CD14-positive monocyte (primary cell): ENCODE data around the gene ECHDC1. TPM values are rescaled to one million over a fixed set of nuclear protein-coding genes. Genes with fewer than 3 reads are reported as not detected.

Experiments used
- DNase-seq, 3 donors: peaks; one replicate each; pipeline ENCODE4 v3.0.0-alpha.2; 2011 to 2022
- H2AFZ ChIP-seq: 2 replicates; pipeline ENCODE4 v1.6.0; 2012; ENCODE audit warnings: mild to moderate bottlenecking, low read depth, low read length, inconsistent platforms; ENCODE audit not compliant: insufficient read depth, poor library complexity, severe bottlenecking
- H3K27ac ChIP-seq, 2 donors: 1 replicate in 1 of 2; 2 replicates in 1 of 2; pipeline ENCODE4 v1.5.1; 2012 to 2013; ENCODE audit warnings: low read length in 2 of 2, control low read depth in 1 of 2, inconsistent platforms in 1 of 2, low read depth in 1 of 2, mild to moderate bottlenecking in 1 of 2
- H3K27me3 ChIP-seq, 2 donors: one replicate each; pipeline versions ENCODE4 v1.6.0 to v1.6.1; 2011 to 2013; ENCODE audit warnings: low read length in 2 of 2; ENCODE audit not compliant: control insufficient read depth in 2 of 2, insufficient read depth in 2 of 2
- H3K36me3 ChIP-seq, 2 donors: replicated peaks in 1 of 2; 1 replicate in 1 of 2; 2 replicates in 1 of 2; pipeline versions ENCODE4 v1.5.1 to v1.6.1; 2012 to 2013; ENCODE audit warnings: low read length in 2 of 2, control low read depth in 1 of 2, inconsistent platforms in 1 of 2, mild to moderate bottlenecking in 1 of 2; ENCODE audit not compliant: insufficient read depth in 2 of 2, control insufficient read depth in 1 of 2
- H3K4me1 ChIP-seq, 2 donors: 1 replicate in 1 of 2; 2 replicates in 1 of 2; pipeline versions ENCODE4 v1.5.1 to v1.6.1; 2012 to 2013; ENCODE audit warnings: low read length in 2 of 2, control low read depth in 1 of 2, inconsistent platforms in 1 of 2, mild to moderate bottlenecking in 1 of 2, moderate library complexity in 1 of 2; ENCODE audit not compliant: insufficient read depth in 2 of 2, control insufficient read depth in 1 of 2
- H3K4me2 ChIP-seq: replicated peaks from 2 replicates; pipeline ENCODE3; 2012; ENCODE audit warnings: low read length, moderate library complexity, mild to moderate bottlenecking; ENCODE audit not compliant: poor library complexity, severe bottlenecking; ENCODE audit errors: extremely low read depth
- H3K4me3 ChIP-seq, 3 experiments: fragments of 200-600 bp in 1 of 3; sonication (generic) in 1 of 3; replicated peaks in 1 of 3; 1 replicate in 2 of 3; 2 replicates in 1 of 3; pipeline ENCODE4 v1.5.1; 2011 to 2013; ENCODE audit warnings: low read length in 3 of 3, mild to moderate bottlenecking in 3 of 3, control low read depth in 2 of 3, low read depth in 2 of 3, inconsistent platforms in 1 of 3, moderate library complexity in 1 of 3
- H3K79me2 ChIP-seq: 2 replicates; pipeline ENCODE4 v1.6.0; 2012; ENCODE audit warnings: mild to moderate bottlenecking, control low read depth, inconsistent platforms, low read length, moderate library complexity; ENCODE audit not compliant: insufficient read depth
- H3K9ac ChIP-seq: 2 replicates; pipeline ENCODE4 v1.6.0; 2017; ENCODE audit warnings: low read length, mild to moderate bottlenecking; ENCODE audit not compliant: insufficient read depth, poor library complexity, severe bottlenecking
- H3K9me3 ChIP-seq, 2 donors: replicated peaks in 1 of 2; 1 replicate in 1 of 2; 2 replicates in 1 of 2; pipeline versions ENCODE4 v1.5.1 to v1.6.1; 2012 to 2013; ENCODE audit warnings: low read length in 2 of 2, control low read depth in 1 of 2; ENCODE audit not compliant: control insufficient read depth in 1 of 2, insufficient read depth in 1 of 2
- H4K20me1 ChIP-seq: 2 replicates; pipeline ENCODE4 v1.6.0; 2012; ENCODE audit warnings: mild to moderate bottlenecking, low read length, control low read depth, moderate library complexity; ENCODE audit not compliant: insufficient read depth
- H3K27ac Mint-ChIP-seq, 7 donors: one replicate each; pipeline ENCODE4 v1.8.0; 2020; ENCODE audit warnings: mild to moderate bottlenecking in 7 of 7, mixed read lengths in 7 of 7, moderate library complexity in 6 of 7, inconsistent platforms in 2 of 7
- H3K27me3 Mint-ChIP-seq, 3 donors: one replicate each; pipeline ENCODE4 v1.8.0; 2021 to 2022; ENCODE audit warnings: low read depth in 3 of 3, mild to moderate bottlenecking in 3 of 3, mixed read lengths in 3 of 3, moderate library complexity in 3 of 3, inconsistent platforms in 1 of 3
- H3K36me3 Mint-ChIP-seq, 2 donors: one replicate each; pipeline ENCODE4 v1.8.0; 2020; ENCODE audit warnings: mixed read lengths in 2 of 2, inconsistent platforms in 1 of 2, mild to moderate bottlenecking in 1 of 2
- H3K4me1 Mint-ChIP-seq: one replicate; pipeline ENCODE4 v1.8.0; 2020; ENCODE audit warnings: mild to moderate bottlenecking, mixed read lengths
- H3K4me3 Mint-ChIP-seq, 2 donors: one replicate each; pipeline ENCODE4 v1.8.0; 2020; ENCODE audit warnings: mild to moderate bottlenecking in 2 of 2, mixed read lengths in 2 of 2, moderate library complexity in 1 of 2
- H3K9me3 Mint-ChIP-seq, 7 donors: one replicate each; pipeline ENCODE4 v1.8.0; 2020 to 2022; ENCODE audit warnings: mixed read lengths in 7 of 7, mild to moderate bottlenecking in 6 of 7, moderate library complexity in 6 of 7, inconsistent platforms in 2 of 7
- CTCF ChIP-seq: fragments of 200-600 bp; IDR thresholded peaks from one replicate; pipeline ENCODE4 v1.8.0; 2022; ENCODE audit warnings: antibody characterized with exemption, mild to moderate bottlenecking
- WGBS: methylation state at CpG from one replicate; pipeline ENCODE4 v1.1.5; 2013; ENCODE audit warnings: missing lambda C conversion rate; ENCODE audit not compliant: insufficient coverage; 5-methylcytosine and 5-hydroxymethylcytosine counted together
- intact Hi-C, 2 donors: fragments of 100-400 bp; cut with micrococcal nuclease; formaldehyde crosslinking; loops; one replicate each; pipeline versions ENCODE4 v1.15.0 to v1.15.1; 2023
- polyA plus RNA-seq, 3 donors: library from polyadenylated mRNA; depleted of rRNA in 1 of 3; unstranded in 2 of 3; stranded (reverse) in 1 of 3; fragments of 300-500 nt in 2 of 3; fragments of >200 nt in 1 of 3; fragmentation: Illumina TruSeq in 2 of 3; gene quantifications; 1 replicate in 2 of 3; 2 replicates in 1 of 3; pipeline ENCODE4 v1.2.3, GENCODE V29; 2012 to 2021

The ECHDC1 gene
- polyA plus RNA-seq, 3 donors = 36.4 to 104 (median 102) TPM

- Mint-ChIP-seq H3K9me3 (no peaks in the 10 kb centered on the region), H3K36me3 (peaks cover 60 to 79% of the 10 kb centered on the region in 2 donors), H3K27me3 (peaks cover 0 to 2% (median 0%) of the 10 kb centered on the region in 3 donors), H3K4me1 (peaks cover 3% of the 10 kb centered on the region), H3K4me3 (no peak overlapping the region), H3K27ac (peak overlapping the region in 1 of 7 donors; percentile 1)
- Histone ChIP-seq H3K9ac (no peak overlapping the region), H3K27me3 (no peaks in the 10 kb centered on the region), H3K27ac (peak overlapping the region in 1 of 2 donors; percentile 53), H3K36me3 (peaks cover 70 to 96% of the 10 kb centered on the region in 2 donors), H3K79me2 (peaks cover 29% of the 10 kb centered on the region), H3K4me1 (no peaks in the 10 kb centered on the region), H3K9me3 (no peaks in the 10 kb centered on the region), H3K4me2 (no peak overlapping the region), H3K4me3 (no peak overlapping the region), H4K20me1 (peaks cover 93% of the 10 kb centered on the region), H2AFZ (no peak overlapping the region)
- intact Hi-C loops = no loop called here
- TF ChIP-seq CTCF = no peak
- DNase-seq = no peak
These were observed 54.7 kb downstream of the ECHDC1 start for GRCh38 chr6:127288705-127289104.

- H3K27me3 Mint-ChIP-seq = peaks cover 0 to 2% (median 0%) of the 10 kb centered on the region in 3 donors
- Histone ChIP-seq H3K79me2 (peaks cover 41% of the 10 kb centered on the region), H3K9ac (no peak overlapping the region), H3K9me3 (no peaks in the 10 kb centered on the region), H4K20me1 (peaks cover 91% of the 10 kb centered on the region), H3K27ac (no peak overlapping the region), H2AFZ (no peak overlapping the region), H3K4me1 (peaks cover 12% of the 10 kb centered on the region in 2 donors), H3K4me3 (no peak overlapping the region), H3K27me3 (no peaks in the 10 kb centered on the region), H3K36me3 (peaks cover 65 to 71% of the 10 kb centered on the region in 2 donors), H3K4me2 (no peak overlapping the region)
- DNase-seq = no peak
- H3K9me3 Mint-ChIP-seq = no peaks in the 10 kb centered on the region
- H3K4me1 Mint-ChIP-seq = peaks cover 9% of the 10 kb centered on the region
- no peak overlapping the region for H3K27ac Mint-ChIP-seq
- no peak overlapping the region for H3K4me3 Mint-ChIP-seq
- peaks cover 59 to 62% of the 10 kb centered on the region in 2 donors for H3K36me3 Mint-ChIP-seq
- no CpG with 5 or more reads among the region's 1 CpG for WGBS
- no peak for TF ChIP-seq CTCF
- intact Hi-C loops = no loop called here
These were observed 61.2 kb downstream of the ECHDC1 start for GRCh38 chr6:127282184-127282583.
